Colonic mucosa (tissue), 4 donors: Measurements from ENCODE around the gene PRKCD. TPM values are rescaled to one million over a fixed set of nuclear protein-coding genes. Genes with fewer than 3 reads are reported as not detected.

Experiments
- DNase-seq: peaks from one replicate; pipeline ENCODE4 v3.0.0-alpha.2; 2020
- H3K27ac ChIP-seq: fragments of 200-600 bp; one replicate; pipeline ENCODE4 v1.8.0; 2021
- H3K27me3 ChIP-seq: fragments of 200-600 bp; one replicate; pipeline ENCODE4 v1.8.0; 2021
- H3K36me3 ChIP-seq: fragments of 200-600 bp; one replicate; pipeline ENCODE4 v1.8.0; 2021
- H3K4me1 ChIP-seq: fragments of 200-600 bp; one replicate; pipeline ENCODE4 v1.8.0; 2021; ENCODE audit warnings: mild to moderate bottlenecking
- H3K4me3 ChIP-seq: fragments of 200-600 bp; one replicate; pipeline ENCODE4 v1.8.0; 2021
- H3K9ac ChIP-seq, 2 donors: one replicate each; pipeline ENCODE4 v1.7.0; 2013; ENCODE audit warnings: control low read depth in 2 of 2, low read depth in 2 of 2, low read length in 2 of 2
- H3K9me3 ChIP-seq: fragments of 200-600 bp; one replicate; pipeline ENCODE4 v1.8.0; 2021
- intact Hi-C: fragments of 100-400 bp; cut with DNase I; formaldehyde crosslinking; loops from one replicate; pipeline ENCODE4 v1.14.1; 2022
- total RNA-seq, 2 donors: library from RNA; stranded (reverse); fragmentation: NEBNext Ultra II Directional in 1 of 2; extraction: Animal tissue kit (Norgen Biotek cat#: 25700) in 1 of 2; gene quantifications; one replicate each; pipeline ENCODE4 v1.2.1, GENCODE V29; 2021
- TF ChIP-seq, protein P1 (sequence below): fragments of 200-600 bp; IDR thresholded peaks from one replicate; pipeline ENCODE4 v1.8.0; 2022; ENCODE audit warnings: antibody characterized with exemption, mild to moderate bottlenecking
- donor health status: healthy.
- donor health status: DM: no; HTN: no; CAD: no.
- donor health status: DM: no; HTN: no; CAD: no.

PRKCD gene
- total RNA-seq, 2 donors from 2014 or later, result 58.9 to 75.0 TPM

DNA sequence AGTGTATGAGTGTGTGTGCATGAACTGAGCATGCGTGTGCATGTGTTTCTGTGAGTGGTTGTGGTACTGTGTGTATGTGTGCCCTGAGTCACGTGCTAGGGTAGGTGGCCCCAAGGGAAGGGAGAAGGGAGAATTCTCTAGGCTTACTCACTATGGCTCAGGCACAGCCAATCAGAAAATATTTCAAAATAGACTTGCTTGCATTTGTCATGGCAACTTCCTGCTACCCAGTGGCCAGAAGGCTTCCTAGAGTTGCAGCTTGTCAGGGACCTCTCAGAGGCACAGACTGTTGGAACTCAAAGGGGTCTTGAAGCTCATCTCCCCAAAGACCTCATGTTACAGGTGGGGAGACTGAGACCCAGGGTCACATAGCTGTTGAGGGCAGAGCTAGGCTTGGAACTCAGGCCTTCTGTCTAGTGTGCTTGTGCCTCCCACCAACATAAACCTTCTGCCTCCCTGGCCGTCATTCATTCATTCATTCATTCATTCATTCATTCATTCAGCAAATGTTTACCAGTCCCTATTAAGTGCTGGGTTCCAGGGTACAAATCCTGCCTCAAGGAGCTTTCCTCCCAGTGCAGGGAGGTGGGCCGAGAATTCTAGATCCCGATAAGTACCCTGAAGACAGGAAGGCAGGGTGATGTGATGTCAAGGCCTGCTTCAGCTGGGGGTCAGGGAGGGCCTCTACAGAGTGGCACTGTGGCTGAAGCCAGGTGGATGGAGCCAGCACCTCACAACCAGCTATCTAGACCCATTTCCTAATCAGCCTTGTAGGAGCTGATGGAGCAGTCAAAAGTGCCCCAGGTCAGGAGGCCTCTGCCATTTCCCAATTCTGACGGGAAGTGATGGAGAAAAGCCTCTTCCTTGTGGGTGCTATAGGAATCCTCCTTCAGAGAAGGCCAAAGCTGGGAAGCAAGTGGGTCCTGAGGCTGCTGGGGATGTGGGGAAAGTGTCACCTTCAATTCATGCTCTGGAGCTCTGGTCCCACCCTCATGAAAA is 19.9 kb upstream of the PRKCD start:
- no peak for DNase-seq
- TF ChIP-seq, protein P1, sequence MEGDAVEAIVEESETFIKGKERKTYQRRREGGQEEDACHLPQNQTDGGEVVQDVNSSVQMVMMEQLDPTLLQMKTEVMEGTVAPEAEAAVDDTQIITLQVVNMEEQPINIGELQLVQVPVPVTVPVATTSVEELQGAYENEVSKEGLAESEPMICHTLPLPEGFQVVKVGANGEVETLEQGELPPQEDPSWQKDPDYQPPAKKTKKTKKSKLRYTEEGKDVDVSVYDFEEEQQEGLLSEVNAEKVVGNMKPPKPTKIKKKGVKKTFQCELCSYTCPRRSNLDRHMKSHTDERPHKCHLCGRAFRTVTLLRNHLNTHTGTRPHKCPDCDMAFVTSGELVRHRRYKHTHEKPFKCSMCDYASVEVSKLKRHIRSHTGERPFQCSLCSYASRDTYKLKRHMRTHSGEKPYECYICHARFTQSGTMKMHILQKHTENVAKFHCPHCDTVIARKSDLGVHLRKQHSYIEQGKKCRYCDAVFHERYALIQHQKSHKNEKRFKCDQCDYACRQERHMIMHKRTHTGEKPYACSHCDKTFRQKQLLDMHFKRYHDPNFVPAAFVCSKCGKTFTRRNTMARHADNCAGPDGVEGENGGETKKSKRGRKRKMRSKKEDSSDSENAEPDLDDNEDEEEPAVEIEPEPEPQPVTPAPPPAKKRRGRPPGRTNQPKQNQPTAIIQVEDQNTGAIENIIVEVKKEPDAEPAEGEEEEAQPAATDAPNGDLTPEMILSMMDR, result no peak
- H3K4me3 ChIP-seq, result no peak overlapping the region

DNA sequence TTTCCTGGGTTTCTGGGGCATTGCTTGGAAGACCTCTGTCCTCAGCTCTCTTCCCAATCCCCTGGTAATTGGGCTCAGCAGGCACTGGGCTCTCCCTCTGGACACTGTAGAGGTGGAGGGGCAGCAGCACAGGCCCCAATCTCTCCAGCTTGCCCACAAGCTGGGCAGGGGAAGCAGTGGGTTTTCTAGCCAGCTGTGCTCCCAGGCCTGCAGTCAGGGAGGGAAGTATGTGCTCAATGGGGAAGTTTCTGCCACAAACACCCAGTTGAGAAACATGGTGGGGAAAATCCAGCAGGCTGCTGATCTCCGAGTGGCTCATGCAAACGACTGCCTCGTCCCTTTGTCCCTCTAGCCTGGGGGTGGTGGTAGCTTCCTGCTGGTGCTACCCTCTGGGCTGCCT is 18.0 kb upstream of the PRKCD start:
- H3K4me3 ChIP-seq, result no peak overlapping the region
- H3K9me3 ChIP-seq, result no peaks in the 10 kb centered on the region
- TF ChIP-seq, protein P1, result no peak
- no peaks in the 10 kb centered on the region for H3K27me3 ChIP-seq
- H3K4me1 ChIP-seq, result peaks cover 25% of the 10 kb centered on the region
- H3K36me3 ChIP-seq, result no peaks in the 10 kb centered on the region
- H3K27ac ChIP-seq, result no peak overlapping the region
- no peak for DNase-seq
- H3K9ac ChIP-seq, result no peak overlapping the region
- intact Hi-C loops, result no loop called here

More for the DNA sequence above, 19.9 kb upstream of the PRKCD start:
- intact Hi-C loops, result no loop called here
- Histone ChIP-seq H3K9me3 (no peaks in the 10 kb centered on the region), H3K27ac (no peak overlapping the region), H3K4me1 (peaks cover 14% of the 10 kb centered on the region), H3K36me3 (no peaks in the 10 kb centered on the region), H3K9ac (no peak overlapping the region), H3K27me3 (no peaks in the 10 kb centered on the region)

DNA sequence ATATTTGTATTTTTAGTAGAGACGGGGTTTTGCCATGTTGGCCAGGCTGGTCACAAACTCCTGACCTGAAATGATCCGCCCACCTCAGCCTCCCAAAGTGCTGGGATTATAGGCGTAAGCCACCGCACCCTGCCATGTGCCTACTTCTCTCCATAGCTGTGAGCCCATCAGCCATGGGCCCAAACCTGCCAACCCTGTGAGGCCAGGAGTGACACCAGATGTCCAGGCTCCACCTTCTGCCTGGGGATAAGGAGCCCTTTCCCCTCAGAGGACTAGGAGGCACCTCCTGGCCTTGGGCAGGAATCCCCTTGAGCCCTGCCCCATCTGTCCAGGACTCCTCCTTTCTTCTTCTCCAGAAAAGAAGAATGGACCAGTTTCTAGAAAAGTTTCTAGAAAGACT is 16.6 kb upstream of the PRKCD start:
- Histone ChIP-seq H3K4me3 (no peak overlapping the region), H3K9me3 (no peaks in the 10 kb centered on the region), H3K4me1 (peaks cover 30% of the 10 kb centered on the region), H3K36me3 (no peaks in the 10 kb centered on the region), H3K27me3 (no peaks in the 10 kb centered on the region), H3K9ac (no peak overlapping the region), H3K27ac (no peak overlapping the region)
- DNase-seq, result no peak
- TF ChIP-seq, protein P1, result no peak
- intact Hi-C loops, result no loop called here

DNA sequence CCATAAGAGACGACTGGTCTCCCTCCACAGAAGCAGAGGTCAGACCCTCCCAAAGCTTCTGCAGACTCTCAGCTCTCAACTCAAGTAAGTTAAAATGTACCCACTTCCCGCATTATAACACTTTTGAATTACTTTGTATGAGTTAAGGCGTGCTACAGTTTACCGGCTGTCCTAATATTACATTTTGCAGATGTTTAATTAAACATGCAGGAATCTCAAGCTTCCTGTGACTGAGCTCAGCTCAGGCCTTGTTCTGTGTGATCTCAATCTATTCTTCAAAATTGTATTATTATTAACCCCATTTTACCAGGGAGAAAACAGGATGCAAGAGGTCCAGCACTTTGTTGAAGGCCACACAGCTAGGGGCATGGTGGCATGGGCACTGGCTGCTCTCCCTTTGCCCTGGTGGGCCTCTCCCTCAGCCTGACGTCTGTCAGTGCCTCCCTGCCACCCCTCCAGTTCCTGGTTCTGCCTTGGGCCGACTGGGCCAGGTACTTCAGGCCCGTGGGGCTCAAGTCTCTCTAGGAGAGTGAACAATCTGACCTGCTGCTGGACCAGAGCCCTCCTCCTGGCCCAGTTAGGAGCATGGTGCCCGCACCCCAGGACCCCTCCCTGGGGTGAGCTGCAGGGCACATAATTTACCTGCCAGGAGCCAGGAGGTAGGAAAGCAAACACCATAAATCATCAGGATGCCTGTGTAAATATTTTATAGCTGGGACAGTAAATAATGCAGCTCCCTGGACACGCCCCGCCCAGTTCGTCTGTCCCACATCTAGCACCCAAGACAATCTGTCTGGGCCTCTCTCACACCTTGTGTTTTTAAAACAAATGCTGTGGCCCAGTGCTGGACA is 15.9 kb upstream of the PRKCD start:
- Histone ChIP-seq H3K9ac (peak overlapping the region in 1 of 2 donors; percentile 19), H3K9me3 (no peaks in the 10 kb centered on the region), H3K4me3 (no peak overlapping the region), H3K27me3 (no peaks in the 10 kb centered on the region), H3K36me3 (no peaks in the 10 kb centered on the region), H3K27ac (peak overlapping the region; percentile 67), H3K4me1 (peaks cover 30% of the 10 kb centered on the region)
- intact Hi-C loops, result no loop called here
- TF ChIP-seq, protein P1, result no peak
- DNase-seq, result peak; percentile 83

DNA sequence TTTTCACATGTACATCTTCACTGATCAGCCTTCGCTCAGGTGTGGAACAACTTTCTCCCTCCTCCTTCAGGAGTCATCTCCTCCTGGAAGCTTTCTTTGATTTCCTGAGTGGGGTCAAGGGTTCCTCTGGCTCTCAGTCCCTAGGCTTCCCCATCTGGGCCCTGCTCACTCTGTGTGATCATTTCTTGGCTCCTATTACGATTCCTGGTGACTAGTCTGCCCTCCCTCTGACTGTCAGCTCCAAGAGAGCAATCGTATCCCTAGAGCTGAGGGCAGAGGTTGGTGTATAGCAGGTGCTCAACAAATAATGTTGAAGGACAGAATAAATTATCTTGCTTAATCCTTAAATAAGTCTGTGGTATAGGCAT is 15.3 kb upstream of the PRKCD start:
- H3K27me3 ChIP-seq, result no peaks in the 10 kb centered on the region
- no peak for DNase-seq
- H3K36me3 ChIP-seq, result no peaks in the 10 kb centered on the region
- intact Hi-C loops, result no loop called here
- peak overlapping the region in 1 of 2 donors; percentile 19 for H3K9ac ChIP-seq
- no peaks in the 10 kb centered on the region for H3K9me3 ChIP-seq
- H3K4me3 ChIP-seq, result no peak overlapping the region
- TF ChIP-seq, protein P1, result no peak
- H3K27ac ChIP-seq, result peak overlapping the region; percentile 67
- H3K4me1 ChIP-seq, result peaks cover 32% of the 10 kb centered on the region
